ENCODE data around the gene DGCR6L.
"Not testable (repeated sequence)": the region's sequence is repeated elsewhere in the genome, so short reads cannot be mapped to it uniquely, and the experiment has no call there.

DGCR6L gene

GRCh38 chr22:20292673-20293232, 27.1 kb downstream of the DGCR6L start:
- in situ Hi-C loops (cut with MboI; ENCODE audit: low sequenced_read_pairs) = no loop called here

- in situ Hi-C loops (cut with MboI; ENCODE audit: low sequenced_read_pairs) = no loop called here
Measured at GRCh38 chr22:20292108-20292507, 27.8 kb downstream of the DGCR6L start.

- in situ Hi-C loops (cut with MboI; ENCODE audit: low sequenced_read_pairs) = no loop called here
Measured at GRCh38 chr22:20291604-20292063, 28.2 kb downstream of the DGCR6L start.

GRCh38 chr22:20291249-20291586, 28.6 kb downstream of the DGCR6L start:
- in situ Hi-C loops (cut with MboI; ENCODE audit: low sequenced_read_pairs) = no loop called here

GRCh38 chr22:20290578-20291248, 29.1 kb downstream of the DGCR6L start:
- in situ Hi-C loops (cut with MboI; ENCODE audit: low sequenced_read_pairs) = no loop called here

GRCh38 chr22:20290045-20290392, 29.8 kb downstream of the DGCR6L start:
- in situ Hi-C loops (cut with MboI; ENCODE audit: low sequenced_read_pairs) = no loop called here

- in situ Hi-C loops (cut with MboI; ENCODE audit: low sequenced_read_pairs) = not testable (repeated sequence)
Measured at GRCh38 chr22:20289182-20290044, 30.4 kb downstream of the DGCR6L start.

GRCh38 chr22:20286784-20287423, 33.0 kb downstream of the DGCR6L start:
- in situ Hi-C loops (cut with MboI; ENCODE audit: low sequenced_read_pairs) = not testable (repeated sequence)

- in situ Hi-C loops (cut with MboI; ENCODE audit: low sequenced_read_pairs) = not testable (repeated sequence)
Measured at GRCh38 chr22:20286312-20286660, 33.6 kb downstream of the DGCR6L start.

GRCh38 chr22:20285473-20286311, 34.2 kb downstream of the DGCR6L start:
- in situ Hi-C loops (cut with MboI; ENCODE audit: low sequenced_read_pairs) = not testable (repeated sequence)

GRCh38 chr22:20284471-20285086, 35.3 kb downstream of the DGCR6L start:
- in situ Hi-C loops (cut with MboI; ENCODE audit: low sequenced_read_pairs) = no loop called here

- in situ Hi-C loops (cut with MboI; ENCODE audit: low sequenced_read_pairs) = no loop called here
Measured at GRCh38 chr22:20283674-20284066, 36.2 kb downstream of the DGCR6L start.

- in situ Hi-C loops (cut with MboI; ENCODE audit: low sequenced_read_pairs) = no loop called here
Measured at GRCh38 chr22:20282901-20283673, 36.8 kb downstream of the DGCR6L start.

- in situ Hi-C loops (cut with MboI; ENCODE audit: low sequenced_read_pairs) = no loop called here
Measured at GRCh38 chr22:20281891-20282290, 38.0 kb downstream of the DGCR6L start.

GRCh38 chr22:20281473-20281872, 38.4 kb downstream of the DGCR6L start:
- in situ Hi-C loops (cut with MboI; ENCODE audit: low sequenced_read_pairs) = not testable (repeated sequence)

GRCh38 chr22:20280866-20281265, 39.0 kb downstream of the DGCR6L start:
- in situ Hi-C loops (cut with MboI; ENCODE audit: low sequenced_read_pairs) = no loop called here

- in situ Hi-C loops (cut with MboI; ENCODE audit: low sequenced_read_pairs) = not testable (repeated sequence)
Measured at GRCh38 chr22:20280163-20280562, 39.7 kb downstream of the DGCR6L start.

- in situ Hi-C loops (cut with MboI; ENCODE audit: low sequenced_read_pairs) = no loop called here
Measured at GRCh38 chr22:20279662-20280134, 40.2 kb downstream of the DGCR6L start.

GRCh38 chr22:20278726-20279490, 41.0 kb downstream of the DGCR6L start:
- in situ Hi-C loops (cut with MboI; ENCODE audit: low sequenced_read_pairs) = not testable (repeated sequence)

Data from hTERT RPE-1 (cell line).